A172 (cell line): ENCODE results near the gene FSTL1. TPM values are rescaled to one million over a fixed set of nuclear protein-coding genes. Genes with fewer than 3 reads are reported as not detected.
A peak's percentile ranks its signal among the peaks of the same experiment; 100 is the strongest.
"Not testable (repeated sequence)": the region's sequence is repeated elsewhere in the genome, so short reads cannot be mapped to it uniquely, and the experiment has no call there.

Experiments
- DNase-seq: peaks from one replicate; pipeline ENCODE4 v3.0.0-alpha.2; 2015; ENCODE audit warnings: low spot score
- total RNA-seq: library from RNA; depleted of rRNA; stranded (reverse); fragments of >200 nt; shearing (Covaris generic); gene quantifications from 2 replicates; pipeline ENCODE4 v1.2.3, GENCODE V29; 2014

The FSTL1 gene
- total RNA-seq, 1 experiment from 2014 or later, result 812 TPM

GRCh38 chr3:120418446-120418845 is 32.3 kb downstream of the FSTL1 start:
- no peak for DNase-seq

- DNase-seq, result peak; percentile 98
These were observed 33.4 kb downstream of the FSTL1 start for GRCh38 chr3:120417272-120417911.

- no peak for DNase-seq
These were observed 33.9 kb downstream of the FSTL1 start for GRCh38 chr3:120416868-120417267.

GRCh38 chr3:120415756-120416155 is 35.0 kb downstream of the FSTL1 start:
- DNase-seq, result no peak

GRCh38 chr3:120410541-120410940 is 40.3 kb downstream of the FSTL1 start:
- DNase-seq, result no peak

GRCh38 chr3:120410116-120410515 is 40.7 kb downstream of the FSTL1 start:
- DNase-seq, result no peak

GRCh38 chr3:120407508-120408287 is 43.1 kb downstream of the FSTL1 start:
- DNase-seq, result no peak

- DNase-seq, result no peak
These were observed 45.9 kb downstream of the FSTL1 start for GRCh38 chr3:120404876-120405275.

GRCh38 chr3:120402257-120402656 is 48.5 kb downstream of the FSTL1 start:
- DNase-seq, result no peak

- DNase-seq, result no peak
These were observed 51.4 kb downstream of the FSTL1 start for GRCh38 chr3:120399372-120399771.

- no peak for DNase-seq
These were observed 54.3 kb downstream of the FSTL1 start for GRCh38 chr3:120396469-120396868.

- no peak for DNase-seq
These were observed 56.4 kb downstream of the FSTL1 start for GRCh38 chr3:120394347-120394746.

GRCh38 chr3:120393761-120394160 is 57.0 kb downstream of the FSTL1 start:
- DNase-seq, result no peak

GRCh38 chr3:120393243-120393642 is 57.5 kb downstream of the FSTL1 start:
- DNase-seq, result no peak

- DNase-seq, result no peak
These were observed 67.8 kb downstream of the FSTL1 start for GRCh38 chr3:120382941-120383447.

GRCh38 chr3:120381503-120381902 is 69.3 kb downstream of the FSTL1 start:
- no peak for DNase-seq

GRCh38 chr3:120377948-120378347 is 72.8 kb downstream of the FSTL1 start:
- DNase-seq, result not testable (repeated sequence)

- no peak for DNase-seq
These were observed 80.3 kb downstream of the FSTL1 start for GRCh38 chr3:120370463-120370862.

- no peak for DNase-seq
These were observed 81.7 kb downstream of the FSTL1 start for GRCh38 chr3:120369037-120369467.

- no peak for DNase-seq
These were observed 82.6 kb downstream of the FSTL1 start for GRCh38 chr3:120368172-120368571.

- DNase-seq, result no peak
These were observed 86.0 kb downstream of the FSTL1 start for GRCh38 chr3:120364821-120365220.

GRCh38 chr3:120364101-120364500 is 86.7 kb downstream of the FSTL1 start:
- no peak for DNase-seq

GRCh38 chr3:120357807-120358206 is 93.0 kb downstream of the FSTL1 start:
- no peak for DNase-seq
